Keratinocyte (primary cell): Measurements from ENCODE around the gene WNT3. TPM values are rescaled to one million over a fixed set of nuclear protein-coding genes. Genes with fewer than 3 reads are reported as not detected.

Experiments
- DNase-seq: peaks from one replicate; pipeline ENCODE4 v3.0.0-alpha.2; 2011; ENCODE audit warnings: low read depth, missing footprints, low spot score
- FAIRE-seq: peaks from 2 replicates; lab custom pipeline; 2011; peaks lifted over from hg19 to GRCh38; lab: Jason Lieb, UNC
- H2AFZ ChIP-seq: 2 replicates; pipeline ENCODE4 v1.6.0; 2012; ENCODE audit warnings: low read length, control low read depth, inconsistent platforms; ENCODE audit not compliant: control insufficient read depth
- H3K27ac ChIP-seq: 2 replicates; pipeline ENCODE4 v1.5.1; 2011; ENCODE audit warnings: low read length; ENCODE audit not compliant: control insufficient read depth, insufficient read depth
- H3K27me3 ChIP-seq: 3 replicates; pipeline ENCODE4 v1.6.0; 2011; ENCODE audit warnings: low read length; ENCODE audit not compliant: control insufficient read depth, insufficient read depth; ENCODE audit errors: extremely low read depth
- H3K36me3 ChIP-seq, 2 experiments: 2 replicates in 1 of 2; 3 replicates in 1 of 2; pipeline ENCODE4 v1.5.1; 2011; ENCODE audit warnings: low read length in 2 of 2, mild to moderate bottlenecking in 1 of 2; ENCODE audit not compliant: control insufficient read depth in 2 of 2, insufficient read depth in 2 of 2; ENCODE audit errors: extremely low read depth in 1 of 2
- H3K4me1 ChIP-seq: 3 replicates; pipeline ENCODE4 v1.5.1; 2011; ENCODE audit warnings: low read length; ENCODE audit not compliant: control insufficient read depth, insufficient read depth; ENCODE audit errors: extremely low read depth
- H3K4me2 ChIP-seq: 3 replicates; pipeline ENCODE4 v1.6.0; 2011; ENCODE audit warnings: low read depth, low read length; ENCODE audit not compliant: control insufficient read depth, insufficient read depth; ENCODE audit errors: extremely low read depth
- H3K4me3 ChIP-seq, 3 experiments: fragments of 200-600 bp in 1 of 3; sonication (generic) in 1 of 3; 2 replicates in 2 of 3; 3 replicates in 1 of 3; pipeline ENCODE4 v1.5.1; 2011 to 2016; ENCODE audit warnings: low read length in 3 of 3, mild to moderate bottlenecking in 3 of 3, control low read depth in 2 of 3, inconsistent platforms in 1 of 3, low read depth in 1 of 3, mixed read lengths in 1 of 3, mixed run types in 1 of 3, moderate library complexity in 1 of 3; ENCODE audit not compliant: control insufficient read depth in 2 of 3, insufficient read depth in 2 of 3; ENCODE audit errors: extremely low read depth in 1 of 3
- H3K79me2 ChIP-seq: 2 replicates; pipeline ENCODE4 v1.6.0; 2012; ENCODE audit warnings: low read length; ENCODE audit not compliant: control insufficient read depth, insufficient read depth
- H3K9ac ChIP-seq: 3 replicates; pipeline ENCODE4 v1.6.0; 2011; ENCODE audit warnings: low read length; ENCODE audit not compliant: control insufficient read depth, insufficient read depth; ENCODE audit errors: extremely low read depth
- H3K9me1 ChIP-seq: 3 replicates; pipeline ENCODE4 v1.6.0; 2011; ENCODE audit warnings: low read length; ENCODE audit not compliant: control insufficient read depth, insufficient read depth; ENCODE audit errors: extremely low read depth
- H3K9me3 ChIP-seq: 2 replicates; pipeline ENCODE4 v1.5.1; 2012; ENCODE audit warnings: low read depth, low read length; ENCODE audit not compliant: control insufficient read depth
- H4K20me1 ChIP-seq: 3 replicates; pipeline ENCODE4 v1.6.0; 2011; ENCODE audit warnings: low read length; ENCODE audit not compliant: control insufficient read depth, insufficient read depth; ENCODE audit errors: extremely low read depth
- EZH2 ChIP-seq: IDR thresholded peaks from one replicate; pipeline ENCODE4 v1.6.1; 2012; ENCODE audit warnings: inconsistent platforms, mild to moderate bottlenecking, low read length, moderate library complexity
- dilution Hi-C: fragments of 300-500 bp; cut with MboI; formaldehyde crosslinking; loops from one replicate; pipeline ENCODE4 v1.7.0; 2020; ENCODE audit warnings: low sequenced_read_pairs; ENCODE audit not compliant: extremely low pct_ligation_motif_present
- polyA plus RNA-seq, 5 experiments: library from polyadenylated mRNA; depleted of rRNA in 3 of 5; stranded (reverse) in 3 of 5; stranded (forward) in 1 of 5; unstranded in 1 of 5; fragments of >200 nt; gene quantifications; 1 replicate in 1 of 5; 2 replicates in 3 of 5; 3 replicates in 1 of 5; pipeline versions ENCODE4 v1.2.1 to v1.2.3, GENCODE V29; 2011 to 2012; ENCODE audit warnings: missing spikeins in 2 of 5, low read depth in 1 of 5, low replicate concordance in 1 of 5
- TF ChIP-seq, protein P1 (sequence below), 3 experiments: IDR thresholded peaks in 1 of 3; conservative IDR thresholded peaks in 1 of 3; optimal IDR thresholded peaks in 1 of 3; 2 replicates in 2 of 3; 3 replicates in 1 of 3; pipeline versions ENCODE3 to v1.5.1; 2011; ENCODE audit warnings: low read length in 3 of 3, mild to moderate bottlenecking in 3 of 3, moderate library complexity in 2 of 3, control low read depth in 1 of 3, inconsistent platforms in 1 of 3; ENCODE audit not compliant: insufficient read depth in 2 of 3; ENCODE audit errors: extremely low read depth in 1 of 3

WNT3 gene
- polyA plus RNA-seq, 1 donor (not counting 4 experiments of a cell fraction or from before 2014, with no cell fraction given), result 1.9 TPM

DNA sequence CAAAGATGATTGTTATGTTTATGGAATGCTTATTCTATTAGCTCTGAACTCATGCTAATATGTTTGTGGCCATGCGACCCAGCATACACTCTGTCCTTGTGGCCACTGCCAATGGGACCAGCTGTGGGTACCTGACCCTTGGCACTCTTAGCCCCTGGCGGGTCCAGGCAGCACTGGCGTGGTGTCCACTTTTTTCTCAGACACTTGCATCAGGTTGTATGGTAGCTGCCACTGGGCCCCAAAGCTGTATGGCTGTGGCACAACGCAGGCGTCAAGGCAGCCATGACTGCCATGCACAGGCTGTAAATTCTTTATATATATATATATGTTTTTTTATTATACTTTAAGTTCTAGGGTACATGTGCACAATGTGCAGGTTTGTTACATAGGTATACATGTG lies 20.7 kb upstream of the WNT3 start:
- Histone ChIP-seq H3K79me2 (no peaks in the 10 kb centered on the region), H3K4me3 (no peak overlapping the region), H3K9me1 (no peaks in the 10 kb centered on the region), H3K4me1 (no peaks in the 10 kb centered on the region), H3K9me3 (no peaks in the 10 kb centered on the region), H3K9ac (no peak overlapping the region), H3K36me3 (no peaks in the 10 kb centered on the region), H4K20me1 (no peaks in the 10 kb centered on the region), H2AFZ (no peak overlapping the region), H3K27ac (no peak overlapping the region), H3K4me2 (no peak overlapping the region), H3K27me3 (peaks cover 6% of the 10 kb centered on the region)
- TF ChIP-seq, protein P1, sequence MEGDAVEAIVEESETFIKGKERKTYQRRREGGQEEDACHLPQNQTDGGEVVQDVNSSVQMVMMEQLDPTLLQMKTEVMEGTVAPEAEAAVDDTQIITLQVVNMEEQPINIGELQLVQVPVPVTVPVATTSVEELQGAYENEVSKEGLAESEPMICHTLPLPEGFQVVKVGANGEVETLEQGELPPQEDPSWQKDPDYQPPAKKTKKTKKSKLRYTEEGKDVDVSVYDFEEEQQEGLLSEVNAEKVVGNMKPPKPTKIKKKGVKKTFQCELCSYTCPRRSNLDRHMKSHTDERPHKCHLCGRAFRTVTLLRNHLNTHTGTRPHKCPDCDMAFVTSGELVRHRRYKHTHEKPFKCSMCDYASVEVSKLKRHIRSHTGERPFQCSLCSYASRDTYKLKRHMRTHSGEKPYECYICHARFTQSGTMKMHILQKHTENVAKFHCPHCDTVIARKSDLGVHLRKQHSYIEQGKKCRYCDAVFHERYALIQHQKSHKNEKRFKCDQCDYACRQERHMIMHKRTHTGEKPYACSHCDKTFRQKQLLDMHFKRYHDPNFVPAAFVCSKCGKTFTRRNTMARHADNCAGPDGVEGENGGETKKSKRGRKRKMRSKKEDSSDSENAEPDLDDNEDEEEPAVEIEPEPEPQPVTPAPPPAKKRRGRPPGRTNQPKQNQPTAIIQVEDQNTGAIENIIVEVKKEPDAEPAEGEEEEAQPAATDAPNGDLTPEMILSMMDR (optimal IDR thresholded peaks at IDR 0.05 in 1 of 3, IDR thresholded peaks at IDR 0.05 in 1 of 3, conservative IDR thresholded peaks at IDR 0.05 in 1 of 3; ENCODE audit: extremely low read depth in 1 of 3, insufficient read depth in 2 of 3, low read length in 3 of 3), result no peak
- no peak for TF ChIP-seq EZH2
- no peak for DNase-seq
- dilution Hi-C loops, result no loop called here
- no peak for FAIRE-seq

DNA sequence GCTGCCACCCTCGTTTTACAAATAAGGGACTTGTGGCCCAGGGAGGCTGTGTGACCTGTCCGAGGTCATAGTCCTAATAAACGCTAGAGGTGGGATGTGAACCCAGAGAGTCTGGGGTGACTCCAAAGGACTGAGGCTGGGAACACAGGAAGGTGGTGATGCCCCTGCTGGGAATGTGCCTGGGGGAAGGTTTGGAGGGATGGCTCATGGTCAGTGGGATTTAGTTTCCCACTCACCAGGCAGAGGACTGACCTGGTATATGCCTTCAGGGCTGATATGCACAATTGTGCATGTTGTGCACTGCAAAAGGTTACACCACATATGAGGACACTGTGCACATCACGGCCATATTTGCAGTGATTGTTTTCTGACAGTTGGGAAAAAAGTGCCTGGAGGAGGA lies 19.0 kb upstream of the WNT3 start:
- H3K9me1 ChIP-seq, result no peaks in the 10 kb centered on the region
- dilution Hi-C loops, result no loop called here
- no peak for TF ChIP-seq EZH2
- TF ChIP-seq, protein P1 (optimal IDR thresholded peaks at IDR 0.05 in 1 of 3, IDR thresholded peaks at IDR 0.05 in 1 of 3, conservative IDR thresholded peaks at IDR 0.05 in 1 of 3; ENCODE audit: extremely low read depth in 1 of 3, insufficient read depth in 2 of 3, low read length in 3 of 3), result no peak
- H3K36me3 ChIP-seq, result no peaks in the 10 kb centered on the region
- H3K4me3 ChIP-seq, result no peak overlapping the region
- H3K9ac ChIP-seq, result no peak overlapping the region
- H4K20me1 ChIP-seq, result no peaks in the 10 kb centered on the region
- no peaks in the 10 kb centered on the region for H3K79me2 ChIP-seq
- DNase-seq, result no peak
- no peak overlapping the region for H3K4me2 ChIP-seq
- FAIRE-seq, result no peak
- peaks cover 12% of the 10 kb centered on the region for H3K4me1 ChIP-seq
- no peak overlapping the region for H3K27ac ChIP-seq
- no peak overlapping the region for H2AFZ ChIP-seq
- no peaks in the 10 kb centered on the region for H3K9me3 ChIP-seq
- peaks cover 6% of the 10 kb centered on the region for H3K27me3 ChIP-seq
